Activated T-helper 2 cell treated with anti-CD3 and anti-CD28 coated beads, Interferon-gamma antibody, Interleukin-2, Interleukin-4, amounts not matched to agents 10 μg/mL and 5 μg/mL and 100 μg/mL, durations not matched to agents 14 hours and 24 hours and 36 hours (primary cell): ENCODE measurements around the gene VSTM2B. TPM values are rescaled to one million over a fixed set of nuclear protein-coding genes. Genes with fewer than 3 reads are reported as not detected.

ENCODE experiments used
- DNase-seq: peaks from one replicate; pipeline ENCODE4 v3.0.0; 2021; ENCODE audit warnings: low spot score
- H3K27ac Mint-ChIP-seq: one replicate; pipeline ENCODE4 v1.8.0; 2021; ENCODE audit warnings: mixed read lengths
- H3K27me3 Mint-ChIP-seq: one replicate; pipeline ENCODE4 v1.8.0; 2021; ENCODE audit warnings: low read depth, mixed read lengths
- H3K36me3 Mint-ChIP-seq: one replicate; pipeline ENCODE4 v1.8.0; 2021; ENCODE audit warnings: low read depth, mixed read lengths
- H3K4me1 Mint-ChIP-seq: one replicate; pipeline ENCODE4 v1.8.0; 2021; ENCODE audit warnings: low read depth, mixed read lengths
- H3K4me3 Mint-ChIP-seq: one replicate; pipeline ENCODE4 v1.8.0; 2021; ENCODE audit warnings: low read depth, mild to moderate bottlenecking, moderate library complexity, mixed read lengths
- H3K9me3 Mint-ChIP-seq: one replicate; pipeline ENCODE4 v1.8.0; 2021; ENCODE audit warnings: mixed read lengths
- intact Hi-C: fragments of 100-400 bp; cut with micrococcal nuclease; formaldehyde crosslinking; loops from one replicate; pipeline ENCODE4 v1.15.1; 2023
- total RNA-seq: library from RNA; stranded (reverse); gene quantifications from 2 replicates; pipeline ENCODE4 v1.2.3, GENCODE V29; 2022

The VSTM2B gene
- total RNA-seq, 1 donor from 2014 or later = not detected

DNA sequence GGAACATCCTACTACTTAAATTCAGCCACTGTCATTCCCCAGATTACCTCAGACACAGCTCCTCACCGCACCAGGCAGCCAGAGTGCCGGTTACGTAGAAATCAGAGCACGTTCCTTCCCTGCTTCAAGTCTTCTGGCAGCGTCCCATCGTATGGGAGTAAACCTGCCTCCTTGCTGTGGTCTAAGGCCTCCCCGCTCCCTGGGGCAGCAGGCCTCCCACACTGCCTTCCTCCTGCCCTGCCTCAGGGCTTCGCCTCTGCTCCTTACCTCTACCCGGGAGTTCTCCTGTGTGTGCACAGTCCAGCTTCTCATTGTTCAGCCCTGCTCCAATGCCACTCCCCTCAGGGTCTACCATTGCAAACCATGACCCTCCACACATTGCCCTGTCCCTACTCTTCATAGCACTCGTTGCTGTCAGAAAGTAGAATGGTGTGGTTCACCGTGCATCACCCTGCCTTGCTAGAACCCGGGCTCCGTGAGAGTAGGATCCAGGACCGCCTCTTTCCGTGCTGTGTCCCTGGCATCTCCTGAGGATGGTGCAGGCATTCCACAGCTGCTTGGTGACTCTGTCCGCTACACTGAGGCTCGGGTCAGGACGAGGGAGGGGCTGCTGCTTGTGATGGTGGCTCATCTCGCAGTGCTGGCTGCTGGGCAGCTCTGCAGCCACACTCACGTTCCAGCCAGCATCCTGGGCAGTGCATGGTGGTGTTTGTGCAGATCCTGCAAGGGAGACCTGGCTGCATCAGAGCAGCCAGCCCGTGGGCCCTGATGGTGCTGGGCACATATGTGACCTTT, 87.2 kb downstream of the VSTM2B start:
- Mint-ChIP-seq H3K36me3 (peaks cover 74% of the 10 kb centered on the region), H3K4me1 (peaks cover 5% of the 10 kb centered on the region), H3K27me3 (no peaks in the 10 kb centered on the region), H3K27ac (no peak overlapping the region), H3K9me3 (no peaks in the 10 kb centered on the region), H3K4me3 (no peak overlapping the region)
- intact Hi-C loops = no loop called here
- DNase-seq = no peak

DNA sequence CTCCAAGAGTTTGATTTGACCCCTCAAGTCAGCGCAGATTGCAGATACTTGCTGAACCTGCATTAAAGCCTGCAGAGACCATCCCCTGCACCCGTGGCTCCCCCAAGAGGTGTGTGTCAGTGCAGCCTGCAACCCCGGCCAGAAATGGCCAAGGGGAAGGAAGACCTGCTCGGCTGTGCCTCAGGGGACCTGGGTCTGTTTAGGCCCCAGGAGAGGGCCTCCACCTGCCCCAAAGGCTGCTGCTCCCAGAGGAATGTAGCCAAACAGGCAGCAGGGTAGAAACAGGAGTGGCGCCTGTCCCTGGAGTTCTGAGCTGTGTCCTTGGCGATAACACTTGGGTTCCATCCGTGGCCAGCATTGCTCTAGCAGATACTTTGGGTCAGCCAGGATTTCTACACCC, 88.3 kb downstream of the VSTM2B start:
- intact Hi-C loops = no loop called here
- no peak overlapping the region for H3K4me3 Mint-ChIP-seq
- H3K4me1 Mint-ChIP-seq = peaks cover 5% of the 10 kb centered on the region
- no peak overlapping the region for H3K27ac Mint-ChIP-seq
- H3K36me3 Mint-ChIP-seq = peaks cover 68% of the 10 kb centered on the region
- DNase-seq = no peak
- no peaks in the 10 kb centered on the region for H3K9me3 Mint-ChIP-seq
- H3K27me3 Mint-ChIP-seq = no peaks in the 10 kb centered on the region

Other genes starting within 250 kb of the VSTM2B start
- 104 and 105 TPM in 2 replicates for gene POP4, start 80.3 kb downstream of the VSTM2B start, total RNA-seq
- 28.0 and 30.3 TPM in 2 replicates for gene PLEKHF1, start 139.5 kb downstream of the VSTM2B start, total RNA-seq
- gene C19orf12, start 189.3 kb downstream of the VSTM2B start, total RNA-seq = 41.9 and 42.2 TPM in 2 replicates